Prostate gland (tissue), 2 donors: Measurements from ENCODE around the gene CDK19.

Experiments
- CTCF ChIP-seq, 4 experiments: fragments of 200-600 bp in 2 of 4; fragments of 450-650 bp in 2 of 4; sonication (generic) in 2 of 4; IDR thresholded peaks; 1 replicate in 3 of 4; 2 replicates in 1 of 4; pipeline ENCODE4 v1.5.1; 2016 to 2019; ENCODE audit warnings: antibody characterized with exemption in 4 of 4, mild to moderate bottlenecking in 2 of 4, moderate library complexity in 2 of 4
- POLR2A ChIP-seq: fragments of 450-650 bp; IDR thresholded peaks from one replicate; pipeline ENCODE4 v1.6.1; 2016; ENCODE audit warnings: antibody characterized with exemption, mild to moderate bottlenecking
- POLR2AphosphoS5 ChIP-seq: sonication (generic); formaldehyde crosslinking; IDR thresholded peaks from one replicate; pipeline ENCODE4 v1.6.1; 2017; ENCODE audit warnings: antibody characterized with exemption

GRCh38 chr6:110614106-110614505 is 201.2 kb downstream of the CDK19 start:
- TF ChIP-seq POLR2A = no peak
- TF ChIP-seq CTCF (IDR thresholded peaks at IDR 0.05) = no peak
- TF ChIP-seq POLR2AphosphoS5 = no peak
